Large intestine (tissue), 1 donor: ENCODE results near the gene BHMT2. TPM values are rescaled to one million over a fixed set of nuclear protein-coding genes. Genes with fewer than 3 reads are reported as not detected.

Experiments used
- polyA plus RNA-seq: library from polyadenylated mRNA; unstranded; fragments of 120-200 nt; gene quantifications from one replicate; pipeline ENCODE4 v1.2.1, GENCODE V29; 2013

The BHMT2 gene
- polyA plus RNA-seq, 1 donor = 2.8 TPM

Other genes starting within 250 kb of the BHMT2 start
- 17.9 TPM for gene ARSB, start 84.5 kb upstream of the BHMT2 start, polyA plus RNA-seq
- 1.3 TPM for gene DMGDH, start 93 bp upstream of the BHMT2 start, polyA plus RNA-seq
- gene BHMT, start 42.0 kb downstream of the BHMT2 start, polyA plus RNA-seq = 0.87 TPM
- gene JMY, start 166.4 kb downstream of the BHMT2 start, polyA plus RNA-seq = 9.2 TPM